Kidney (tissue), 14 donors: ENCODE data around the gene RERE. TPM values are rescaled to one million over a fixed set of nuclear protein-coding genes. Genes with fewer than 3 reads are reported as not detected.

Source experiments
- DNase-seq, 5 donors: peaks; one replicate each; pipeline ENCODE4 v3.0.0-alpha.2; 2013 to 2020
- FAIRE-seq: peaks from 2 replicates; lab custom pipeline; 2012; peaks lifted over from hg19 to GRCh38; lab: Jason Lieb, UNC
- H3K27ac ChIP-seq, 2 donors: one replicate each; pipeline ENCODE4 v1.7.0; 2013; ENCODE audit warnings: low read depth in 2 of 2, low read length in 2 of 2, inconsistent platforms in 1 of 2
- H3K27me3 ChIP-seq: one replicate; pipeline ENCODE4 v1.7.1; 2013; ENCODE audit warnings: low read length, inconsistent platforms; ENCODE audit not compliant: control insufficient read depth, insufficient read depth
- H3K36me3 ChIP-seq, 3 donors: one replicate each; pipeline versions ENCODE4 v1.7.0 to v1.7.1; 2013; ENCODE audit warnings: low read length in 3 of 3, control low read depth in 1 of 3, inconsistent platforms in 1 of 3; ENCODE audit not compliant: insufficient read depth in 3 of 3, control insufficient read depth in 2 of 3
- H3K4me1 ChIP-seq, 3 donors: one replicate each; pipeline versions ENCODE4 v1.7.0 to v1.7.1; 2013; ENCODE audit warnings: low read length in 3 of 3, inconsistent platforms in 1 of 3, low read depth in 1 of 3; ENCODE audit not compliant: control insufficient read depth in 2 of 3, insufficient read depth in 2 of 3
- H3K4me3 ChIP-seq, 3 donors: one replicate each; pipeline versions ENCODE4 v1.7.0 to v1.8.1; 2013; ENCODE audit warnings: low read length in 3 of 3, control low read depth in 1 of 3, inconsistent platforms in 1 of 3
- H3K9ac ChIP-seq, 3 donors: one replicate each; pipeline versions ENCODE4 v1.7.0 to v1.7.1; 2013; ENCODE audit warnings: low read length in 3 of 3, control low read depth in 1 of 3, inconsistent platforms in 1 of 3
- H3K9me3 ChIP-seq, 3 donors: one replicate each; pipeline versions ENCODE4 v1.7.0 to v1.7.1; 2013; ENCODE audit warnings: low read length in 3 of 3, control low read depth in 1 of 3, inconsistent platforms in 1 of 3; ENCODE audit not compliant: control insufficient read depth in 2 of 3, insufficient read depth in 1 of 3
- intact Hi-C: fragments of 100-400 bp; cut with DNase I; formaldehyde crosslinking; loops from one replicate; pipeline ENCODE4 v1.11.1; 2022
- polyA plus RNA-seq: library from polyadenylated mRNA; stranded (reverse); fragments of 350-450 nt; fragmentation: Illumina TruSeq; extraction: RNeasy Lipid Tissue Mini Kit (QIAGEN cat#74804); gene quantifications from one replicate; pipeline ENCODE4 v1.2.3, GENCODE V29; 2014; ENCODE audit warnings: low read depth, low replicate concordance; ENCODE audit not compliant: insufficient read depth
- total RNA-seq: library from RNA; stranded (reverse); fragmentation: NEBNext Ultra II Directional; extraction: Animal tissue kit (Norgen Biotek cat#: 25700); gene quantifications from one replicate; pipeline ENCODE4 v1.2.1, GENCODE V29; 2021
- TF ChIP-seq, protein P1 (sequence below): IDR thresholded peaks from 3 replicates; pipeline ENCODE4 v1.5.1; 2012; ENCODE audit warnings: mild to moderate bottlenecking, moderate library complexity, borderline replicate concordance; ENCODE audit not compliant: insufficient read depth; ENCODE audit errors: extremely low read depth
- donor health status: control.
- donor health status: control.
- donor health status: control.
- donor health status: control.
- donor health status: control.
- donor health status: DM: yes; HTN: yes; CAD: no.
- donor health status: Normal renal cell carcinoma (clear cell type).

Gene RERE
- total and polyA plus RNA-seq, 2 donors from 2014 or later: 37.2 to 176 TPM

DNA sequence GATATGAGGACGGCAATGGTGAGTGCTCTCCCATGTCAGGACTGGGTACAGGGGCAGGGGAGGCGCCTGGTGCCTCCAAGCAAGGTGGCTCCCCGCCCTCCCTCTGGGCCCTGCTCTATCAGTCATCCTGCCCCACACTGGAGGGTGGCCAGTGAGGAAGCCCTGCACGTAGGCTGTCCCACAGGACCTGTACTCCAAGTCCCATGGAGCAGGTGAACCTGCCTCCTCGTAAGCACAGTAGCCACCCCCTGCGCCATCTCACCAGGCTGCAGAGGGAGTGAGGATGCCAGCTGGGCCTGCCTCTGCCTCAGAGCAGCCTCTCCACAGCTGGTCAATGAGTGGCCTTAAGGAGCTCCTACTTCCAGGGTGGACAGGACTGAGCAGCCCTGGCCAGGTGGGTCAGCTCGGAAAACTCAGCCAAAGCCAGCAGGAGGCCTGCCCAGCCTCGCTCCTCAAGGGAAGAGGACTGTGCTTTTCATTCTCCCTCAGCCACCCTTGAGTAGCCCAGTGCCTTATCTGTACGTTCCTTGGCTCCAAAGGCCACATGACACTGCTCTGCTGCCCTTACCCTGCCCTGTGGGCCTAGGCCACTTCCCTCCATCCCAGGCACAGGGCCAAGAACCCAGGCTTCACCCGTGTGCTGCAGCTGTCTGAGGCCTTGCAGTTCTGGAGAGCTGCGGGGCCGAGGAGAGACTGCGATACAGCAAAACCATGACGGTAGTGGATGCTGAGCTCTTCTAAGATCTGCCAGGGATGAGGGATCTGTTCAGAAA lies 459.9 kb downstream of the RERE start:
- no peak overlapping the region for H3K4me3 ChIP-seq
- FAIRE-seq (no peak), DNase-seq (peak in 1 of 5 donors; percentile 83)
- peaks cover 0 to 11% (median 0%) of the 10 kb centered on the region in 3 donors for H3K4me1 ChIP-seq
- intact Hi-C loops: no loop called here
- no peak overlapping the region for H3K9ac ChIP-seq
- TF ChIP-seq, protein P1, sequence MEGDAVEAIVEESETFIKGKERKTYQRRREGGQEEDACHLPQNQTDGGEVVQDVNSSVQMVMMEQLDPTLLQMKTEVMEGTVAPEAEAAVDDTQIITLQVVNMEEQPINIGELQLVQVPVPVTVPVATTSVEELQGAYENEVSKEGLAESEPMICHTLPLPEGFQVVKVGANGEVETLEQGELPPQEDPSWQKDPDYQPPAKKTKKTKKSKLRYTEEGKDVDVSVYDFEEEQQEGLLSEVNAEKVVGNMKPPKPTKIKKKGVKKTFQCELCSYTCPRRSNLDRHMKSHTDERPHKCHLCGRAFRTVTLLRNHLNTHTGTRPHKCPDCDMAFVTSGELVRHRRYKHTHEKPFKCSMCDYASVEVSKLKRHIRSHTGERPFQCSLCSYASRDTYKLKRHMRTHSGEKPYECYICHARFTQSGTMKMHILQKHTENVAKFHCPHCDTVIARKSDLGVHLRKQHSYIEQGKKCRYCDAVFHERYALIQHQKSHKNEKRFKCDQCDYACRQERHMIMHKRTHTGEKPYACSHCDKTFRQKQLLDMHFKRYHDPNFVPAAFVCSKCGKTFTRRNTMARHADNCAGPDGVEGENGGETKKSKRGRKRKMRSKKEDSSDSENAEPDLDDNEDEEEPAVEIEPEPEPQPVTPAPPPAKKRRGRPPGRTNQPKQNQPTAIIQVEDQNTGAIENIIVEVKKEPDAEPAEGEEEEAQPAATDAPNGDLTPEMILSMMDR: no peak
- H3K27ac ChIP-seq: no peak overlapping the region
- peaks cover 5 to 79% (median 61%) of the 10 kb centered on the region in 3 donors for H3K36me3 ChIP-seq
- no peaks in the 10 kb centered on the region for H3K27me3 ChIP-seq
- no peaks in the 10 kb centered on the region for H3K9me3 ChIP-seq

DNA sequence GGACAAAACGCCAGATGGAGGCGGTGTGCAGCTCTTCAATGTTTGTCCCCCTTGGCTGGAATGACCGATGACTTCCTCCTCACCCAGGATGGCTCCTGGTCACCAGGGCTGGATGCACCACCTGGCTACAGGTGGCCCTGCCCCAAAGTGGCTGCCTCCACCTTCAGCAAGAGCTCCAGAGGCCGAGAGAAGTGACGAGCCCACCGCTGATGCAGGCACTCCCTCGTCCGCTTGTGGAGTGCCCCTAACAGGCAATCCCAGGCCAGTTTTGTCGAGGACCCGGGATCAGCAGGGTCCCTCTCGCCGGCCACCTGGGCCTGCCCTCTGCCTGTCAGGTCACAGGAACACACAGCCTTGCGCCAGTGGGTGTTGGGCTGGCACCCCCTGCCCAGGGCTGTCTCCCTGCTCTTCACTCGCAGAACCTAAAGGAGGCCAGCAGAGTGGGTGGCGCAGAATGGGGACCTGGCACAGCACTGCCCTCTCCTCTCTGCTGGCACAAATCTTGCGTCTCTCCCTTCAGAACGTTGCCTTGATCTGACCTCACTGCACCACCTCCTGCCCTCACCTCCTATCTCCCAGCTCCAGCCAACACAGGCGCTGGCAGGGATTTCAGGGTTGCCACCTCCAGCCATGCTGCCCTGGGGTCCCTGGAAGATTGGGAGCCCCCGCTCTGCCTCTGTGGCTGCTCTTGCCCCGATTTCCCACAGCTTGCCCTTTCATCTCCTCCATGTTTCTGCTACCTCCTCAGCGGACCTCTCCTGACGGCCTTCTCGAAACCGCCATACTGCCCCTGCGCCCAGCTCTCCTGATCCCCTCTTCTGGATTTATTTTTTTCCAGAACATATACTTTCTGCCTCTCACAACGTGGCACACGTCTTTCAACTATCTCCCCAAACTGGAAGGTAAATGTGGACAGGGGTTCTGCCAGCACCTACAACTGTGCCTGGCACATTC lies 460.9 kb downstream of the RERE start:
- no peak for FAIRE-seq
- H3K27me3 ChIP-seq: no peaks in the 10 kb centered on the region
- no peak overlapping the region for H3K9ac ChIP-seq
- TF ChIP-seq, protein P1: no peak
- H3K36me3 ChIP-seq: peaks cover 5 to 69% (median 51%) of the 10 kb centered on the region in 3 donors
- DNase-seq: peak in 1 of 5 donors; percentile 59
- H3K9me3 ChIP-seq: no peaks in the 10 kb centered on the region
- H3K4me3 ChIP-seq: no peak overlapping the region
- no peak overlapping the region for H3K27ac ChIP-seq
- peaks cover 0 to 11% (median 0%) of the 10 kb centered on the region in 3 donors for H3K4me1 ChIP-seq
- intact Hi-C loops: no loop called here

DNA sequence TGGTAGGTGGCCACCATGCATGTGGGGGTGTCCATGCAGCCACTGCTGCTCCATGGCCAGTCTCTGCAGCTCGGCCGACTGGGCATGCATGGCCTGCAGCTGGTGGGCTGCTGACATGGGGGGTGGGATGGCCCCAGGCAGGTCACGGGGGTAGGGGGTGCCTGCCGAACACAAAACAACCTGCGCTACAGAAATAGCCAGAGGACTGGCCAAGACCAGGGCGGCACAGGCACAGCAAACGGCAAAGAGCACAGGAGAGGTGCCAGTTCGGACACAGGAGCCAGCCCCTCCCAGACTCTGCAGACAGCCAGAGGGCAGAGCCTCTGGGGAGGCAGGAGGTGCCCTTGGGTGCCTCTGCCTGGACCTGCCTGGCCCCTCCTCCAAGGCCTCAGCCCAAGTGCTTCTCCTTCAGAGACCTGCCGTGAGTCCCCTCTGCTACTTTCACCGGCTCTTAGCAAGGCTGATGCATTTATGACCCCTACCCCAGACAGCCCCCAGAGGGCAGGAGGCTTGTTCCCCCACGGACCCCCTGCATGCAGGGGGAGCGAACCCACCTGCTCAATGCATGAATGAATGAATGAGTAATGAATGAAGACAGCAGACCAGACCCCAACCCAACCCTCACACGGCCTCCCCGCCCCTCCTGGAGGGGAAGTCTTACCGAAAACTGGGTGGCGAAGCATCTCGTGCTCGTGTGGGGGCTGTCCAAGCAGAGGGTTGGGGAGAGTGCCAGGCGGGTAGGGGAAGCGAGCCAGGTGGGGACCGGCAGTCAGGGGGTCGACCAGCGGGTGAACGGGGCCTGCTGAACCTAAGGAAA lies 461.8 kb downstream of the RERE start:
- TF ChIP-seq, protein P1: no peak
- Histone ChIP-seq H3K9ac (no peak overlapping the region), H3K36me3 (peaks cover 5 to 61% (median 44%) of the 10 kb centered on the region in 3 donors), H3K4me1 (peaks cover 0 to 11% (median 0%) of the 10 kb centered on the region in 3 donors), H3K27me3 (no peaks in the 10 kb centered on the region), H3K9me3 (no peaks in the 10 kb centered on the region), H3K27ac (no peak overlapping the region), H3K4me3 (no peak overlapping the region)
- FAIRE-seq (no peak), DNase-seq (peak in 1 of 5 donors; percentile 66)
- intact Hi-C loops: no loop called here
